MCF 10A (cell line): Measurements from ENCODE around the gene CCHCR1. TPM values are rescaled to one million over a fixed set of nuclear protein-coding genes. Genes with fewer than 3 reads are reported as not detected.

ENCODE experiments used
- BruUV-seq: library from RNA; stranded (reverse); fragments of 400-500 nt; replicated peaks from 2 replicates; lab custom pipeline; 2021; lab: Mats Ljungman, UMichigan
- CTCF ChIA-PET: fragments of 300-600 bp; sonication (Branson Sonifier 250); formaldehyde crosslinking; extraction: SDS; loops from one replicate; lab custom pipeline; 2021; ENCODE audit warnings: antibody characterized with exemption, inconsistent platforms; lab: Yijun Ruan, JAX
- POLR2A ChIA-PET: fragments of 300-600, 350-650 bp; sonication (Branson Sonifier 250); formaldehyde crosslinking; extraction: SDS; loops from one replicate; lab custom pipeline; 2020; ENCODE audit warnings: antibody characterized with exemption, inconsistent platforms; lab: Yijun Ruan, JAX
- DNase-seq: peaks from one replicate; pipeline ENCODE4 v3.0.0-alpha.2; 2018; ENCODE audit not compliant: unreplicated experiment
- H3K27ac Mint-ChIP-seq: one replicate; pipeline ENCODE4 v1.8.0; 2022; ENCODE audit warnings: mild to moderate bottlenecking, low read depth, mixed read lengths; ENCODE audit not compliant: unreplicated experiment
- H3K27me3 Mint-ChIP-seq: one replicate; pipeline ENCODE4 v1.8.0; 2022; ENCODE audit warnings: mixed read lengths; ENCODE audit not compliant: insufficient read depth, unreplicated experiment
- H3K36me3 Mint-ChIP-seq: one replicate; pipeline ENCODE4 v1.8.0; 2022; ENCODE audit warnings: mild to moderate bottlenecking, moderate library complexity, mixed read lengths; ENCODE audit not compliant: insufficient read depth, unreplicated experiment
- H3K4me1 Mint-ChIP-seq: one replicate; pipeline ENCODE4 v1.8.0; 2022; ENCODE audit warnings: mixed read lengths; ENCODE audit not compliant: insufficient read depth, unreplicated experiment
- H3K4me3 Mint-ChIP-seq: one replicate; pipeline ENCODE4 v1.8.0; 2022; ENCODE audit warnings: mild to moderate bottlenecking, moderate library complexity, mixed read lengths; ENCODE audit not compliant: unreplicated experiment
- H3K9me3 Mint-ChIP-seq: one replicate; pipeline ENCODE4 v1.8.0; 2022; ENCODE audit warnings: mixed read lengths; ENCODE audit not compliant: unreplicated experiment
- CTCF ChIP-seq: fragments of 200-600 bp; IDR thresholded peaks from one replicate; pipeline ENCODE4 v1.8.0; 2022; ENCODE audit warnings: antibody characterized with exemption, mild to moderate bottlenecking; ENCODE audit not compliant: unreplicated experiment
- intact Hi-C: fragments of 100-400 bp; cut with micrococcal nuclease; formaldehyde crosslinking; loops from 2 replicates; pipeline ENCODE4 v1.14.1; 2022
- total RNA-seq: library from RNA; stranded (reverse); gene quantifications from 2 replicates; pipeline ENCODE4 v1.2.3, GENCODE V29; 2022

CCHCR1 gene
- total RNA-seq, 1 experiment from 2014 or later: 18.4 TPM

- Mint-ChIP-seq H3K27me3 (no peaks in the 10 kb centered on the region), H3K36me3 (peaks cover 6% of the 10 kb centered on the region), H3K27ac (peak overlapping the region; percentile 98), H3K9me3 (no peaks in the 10 kb centered on the region), H3K4me3 (no peak overlapping the region), H3K4me1 (peaks cover 21% of the 10 kb centered on the region)
- ChIA-PET POLR2A (interaction anchor here (3.4 to 4.3 kb wide), 2 partner anchors 9 to 30 kb away, joined by 13 to 60 read pairs; no protein-coding TSS in a partner anchor), CTCF (interaction anchor here (0.6 to 6.8 kb wide), 11 partner anchors 8 to 309 kb away, joined by 3 to 55 read pairs (median 7); no protein-coding TSS in a partner anchor)
- TF ChIP-seq CTCF: no peak
- BruUV-seq: no TSS peak
- no peak for DNase-seq
- intact Hi-C loops: no loop called here
These were observed 40.8 kb downstream of the CCHCR1 start for GRCh38 chr6:31116661-31117385.

DNA sequence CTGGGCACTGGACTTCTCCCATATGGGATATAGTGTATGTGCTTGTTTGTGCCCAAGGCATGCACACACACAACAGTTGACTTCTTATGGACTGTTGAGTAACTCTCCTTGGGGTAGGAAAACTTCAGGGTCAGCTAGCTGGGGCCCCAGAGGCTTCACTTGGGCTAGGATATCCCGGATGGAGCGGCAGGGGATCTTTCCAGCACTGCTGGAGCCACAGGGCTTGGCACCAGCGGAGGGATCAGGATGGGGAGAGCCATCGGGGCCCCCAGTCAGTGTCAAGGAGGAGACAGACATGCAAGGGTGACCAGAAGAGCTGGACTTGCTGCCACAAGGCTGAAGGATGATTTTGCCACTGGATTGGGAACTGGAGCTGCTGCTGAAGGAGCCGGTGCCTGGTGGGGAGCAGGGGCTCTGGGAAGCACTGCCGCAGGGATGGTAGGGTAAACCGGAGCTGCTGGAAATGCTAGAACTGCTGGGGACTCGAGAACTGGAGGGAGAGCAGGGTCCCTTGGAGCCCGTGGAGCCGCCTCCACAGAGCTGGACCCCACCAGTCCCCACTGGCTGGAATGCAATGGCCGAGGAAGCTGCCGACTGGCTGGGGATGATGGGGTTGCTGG is 41.6 kb downstream of the CCHCR1 start:
- peak overlapping the region; percentile 79 for H3K4me3 Mint-ChIP-seq
- intact Hi-C loops: loop anchor here (1.0 to 2.0 kb wide), 3 partner anchors 9 to 46 kb away; no protein-coding TSS in a partner anchor
- H3K36me3 Mint-ChIP-seq: peaks cover 6% of the 10 kb centered on the region
- BruUV-seq: no TSS peak
- no peaks in the 10 kb centered on the region for H3K9me3 Mint-ChIP-seq
- ChIA-PET POLR2A (interaction anchor here (0.7 to 4.3 kb wide), 16 partner anchors 9 to 294 kb away, joined by 3 to 60 read pairs (median 4); partner anchors contain the start of genes DDR1, GTF2H4 and VARS2), CTCF (interaction anchor here (0.6 to 6.8 kb wide), 13 partner anchors 9 to 233 kb away, joined by 3 to 55 read pairs (median 7); partner anchors contain the start of gene VARS2)
- H3K4me1 Mint-ChIP-seq: peaks cover 21% of the 10 kb centered on the region
- peak overlapping the region; percentile 98 for H3K27ac Mint-ChIP-seq
- no peak for TF ChIP-seq CTCF
- DNase-seq: no peak
- no peaks in the 10 kb centered on the region for H3K27me3 Mint-ChIP-seq

DNA sequence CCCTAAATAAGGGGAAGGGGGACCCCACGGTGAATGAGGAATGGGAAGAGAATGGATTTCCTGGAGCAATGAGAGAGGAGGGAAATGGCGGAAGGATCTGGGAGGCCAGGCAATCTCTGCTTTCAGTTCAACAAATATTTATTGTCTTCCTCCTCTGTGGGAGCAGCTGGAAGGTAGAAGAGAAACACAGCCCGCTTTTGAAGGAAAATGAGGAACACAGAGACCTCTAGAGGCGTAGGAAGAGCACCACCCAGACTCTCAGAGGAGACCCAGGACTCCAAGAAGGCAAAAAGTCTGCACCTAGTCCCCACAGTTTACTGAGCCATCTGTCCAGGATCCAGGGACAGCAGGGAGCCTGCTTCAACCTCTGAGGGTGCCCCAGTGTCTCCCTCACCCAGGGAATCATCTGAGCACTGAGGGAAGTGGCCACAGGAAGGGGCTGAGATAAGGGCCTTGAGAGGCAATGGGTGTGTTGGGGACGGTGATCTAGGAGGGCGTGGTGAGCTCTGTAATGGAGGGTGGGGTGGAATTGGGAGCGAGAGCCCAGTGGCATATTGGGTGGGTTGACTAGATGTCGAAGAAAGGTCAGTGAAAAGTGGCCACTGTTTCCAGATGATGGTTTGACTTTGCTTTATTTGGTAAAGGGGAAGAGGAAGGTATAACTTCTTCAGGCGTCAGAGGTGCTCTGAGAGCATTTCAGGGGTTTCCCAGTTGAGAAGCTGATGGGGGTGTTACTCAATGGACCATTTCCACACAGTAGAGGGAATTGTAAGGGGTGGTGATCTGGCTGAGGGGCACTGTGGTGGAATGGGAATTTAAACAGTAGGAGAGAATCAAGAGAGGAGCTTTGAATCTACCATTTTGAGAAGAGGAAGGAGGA is 42.4 kb downstream of the CCHCR1 start:
- Mint-ChIP-seq H3K27me3 (no peaks in the 10 kb centered on the region), H3K36me3 (peaks cover 6% of the 10 kb centered on the region), H3K4me1 (peaks cover 21% of the 10 kb centered on the region), H3K4me3 (peak overlapping the region; percentile 79), H3K9me3 (no peaks in the 10 kb centered on the region), H3K27ac (peak overlapping the region; percentile 98)
- CTCF ChIA-PET: interaction anchor here (0.7 to 6.8 kb wide), 21 partner anchors 10 to 294 kb away, joined by 3 to 55 read pairs (median 6); partner anchors contain the start of gene VARS2
- POLR2A ChIA-PET: interaction anchor here (0.5 to 4.3 kb wide), 28 partner anchors 10 to 500 kb away, joined by 3 to 60 read pairs (median 4); partner anchors contain the start of genes DDR1, GTF2H4 and VARS2
- intact Hi-C loops: loop anchor here (1.0 to 2.0 kb wide), 3 partner anchors 10 to 45 kb away; no protein-coding TSS in a partner anchor
- DNase-seq: peak; percentile 81
- TF ChIP-seq CTCF: peak; percentile 33
- BruUV-seq: TSS peak; percentile 72
